ENCODE results near the gene FECH.

- TF ChIP-seq CTCF (IDR thresholded peaks at IDR 0.05; ENCODE audit: borderline replicate concordance, extremely low read depth, low read length, poor library complexity, severe bottlenecking), result no peak
- no peak for TF ChIP-seq EZH2 (IDR thresholded peaks at IDR 0.05; ENCODE audit: borderline replicate concordance, low read depth, low read length, severe bottlenecking)
Measured at GRCh38 chr18:57539702-57540101, 46.8 kb downstream of the FECH start.

All from DND-41 (cell line).